LHCN-M2 (cell line): ENCODE measurements around the gene ZEB1. TPM values are rescaled to one million over a fixed set of nuclear protein-coding genes. Genes with fewer than 3 reads are reported as not detected.
A peak's percentile ranks its signal among the peaks of the same experiment; 100 is the strongest.
"Not testable (repeated sequence)": the region's sequence is repeated elsewhere in the genome, so short reads cannot be mapped to it uniquely, and the experiment has no call there.

Experiments
- DNase-seq: peaks from one replicate; pipeline ENCODE4 v3.0.0-alpha.2; 2012; ENCODE audit warnings: low read depth
- total RNA-seq: library from RNA; depleted of rRNA; stranded (reverse); fragments of >200 nt; gene quantifications from 2 replicates; pipeline ENCODE4 v1.2.3, GENCODE V29; 2014

Gene ZEB1
- total RNA-seq, 1 experiment from 2014 or later = 83.5 TPM

GRCh38 chr10:31422634-31423033 is 103.6 kb downstream of the ZEB1 start:
- no peak for DNase-seq

GRCh38 chr10:31424473-31424872 is 105.5 kb downstream of the ZEB1 start:
- DNase-seq = no peak

- peak; percentile 81 for DNase-seq
Observed at GRCh38 chr10:31426401-31426800, 107.4 kb downstream of the ZEB1 start.

GRCh38 chr10:31427334-31427733 is 108.3 kb downstream of the ZEB1 start:
- peak; percentile 41 for DNase-seq

GRCh38 chr10:31428499-31428898 is 109.5 kb downstream of the ZEB1 start:
- not testable (repeated sequence) for DNase-seq

- no peak for DNase-seq
Observed at GRCh38 chr10:31431021-31431420, 112.0 kb downstream of the ZEB1 start.

- no peak for DNase-seq
Observed at GRCh38 chr10:31437959-31438358, 118.9 kb downstream of the ZEB1 start.

- DNase-seq = no peak
Observed at GRCh38 chr10:31451766-31452165, 132.8 kb downstream of the ZEB1 start.

- DNase-seq = no peak
Observed at GRCh38 chr10:31456468-31456867, 137.5 kb downstream of the ZEB1 start.

GRCh38 chr10:31457858-31458257 is 138.8 kb downstream of the ZEB1 start:
- DNase-seq = no peak

- no peak for DNase-seq
Observed at GRCh38 chr10:31458974-31459373, 140.0 kb downstream of the ZEB1 start.

GRCh38 chr10:31460242-31460641 is 141.2 kb downstream of the ZEB1 start:
- no peak for DNase-seq

GRCh38 chr10:31464552-31464951 is 145.5 kb downstream of the ZEB1 start:
- DNase-seq = peak; percentile 20

- DNase-seq = no peak
Observed at GRCh38 chr10:31466313-31466712, 147.3 kb downstream of the ZEB1 start.

- DNase-seq = no peak
Observed at GRCh38 chr10:31467791-31468535, 148.9 kb downstream of the ZEB1 start.

- DNase-seq = no peak
Observed at GRCh38 chr10:31468536-31468859, 149.5 kb downstream of the ZEB1 start.

GRCh38 chr10:31475519-31475918 is 156.5 kb downstream of the ZEB1 start:
- no peak for DNase-seq

- DNase-seq = no peak
Observed at GRCh38 chr10:31476088-31476487, 157.1 kb downstream of the ZEB1 start.

- DNase-seq = peak; percentile 15
Observed at GRCh38 chr10:31477584-31477983, 158.6 kb downstream of the ZEB1 start.

GRCh38 chr10:31479752-31480151 is 160.7 kb downstream of the ZEB1 start:
- peak; percentile 22 for DNase-seq

GRCh38 chr10:31483546-31483945 is 164.5 kb downstream of the ZEB1 start:
- no peak for DNase-seq

- no peak for DNase-seq
Observed at GRCh38 chr10:31484431-31485135, 165.6 kb downstream of the ZEB1 start.

- DNase-seq = peak; percentile 58
Observed at GRCh38 chr10:31490858-31491504, 172.0 kb downstream of the ZEB1 start.
